ENCODE measurements around the gene FBP2. TPM values are rescaled to one million over a fixed set of nuclear protein-coding genes. Genes with fewer than 3 reads are reported as not detected.
"Not testable (repeated sequence)": the region's sequence is repeated elsewhere in the genome, so short reads cannot be mapped to it uniquely, and the experiment has no call there.

FBP2 gene
- total RNA-seq, 2 donors from 2014 or later, result not detected

DNA sequence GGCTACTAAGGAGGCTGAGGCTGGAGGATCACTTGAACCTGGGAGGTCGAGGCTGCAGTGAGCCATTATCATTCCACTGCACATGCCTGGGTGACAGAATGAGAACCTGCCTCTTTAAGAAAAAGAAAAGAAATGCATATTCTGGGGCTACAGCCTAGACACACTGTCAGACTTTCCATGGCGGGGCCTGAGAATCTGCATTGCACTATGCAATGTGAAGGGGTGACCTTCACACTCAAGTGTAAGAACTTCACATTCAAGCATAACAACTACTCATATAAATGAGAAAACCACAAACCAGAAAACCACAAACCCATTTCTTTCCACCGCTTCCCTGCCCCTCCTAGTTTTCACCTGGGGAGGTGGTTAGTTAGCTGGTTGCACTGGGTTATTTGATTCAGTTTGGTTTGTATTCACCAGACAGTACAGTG lies 18.0 kb upstream of the FBP2 start:
- intact Hi-C loops (cut with DNase I, micrococcal nuclease), result no loop called here
- ATAC-seq (no peak), DNase-seq (no peak)

DNA sequence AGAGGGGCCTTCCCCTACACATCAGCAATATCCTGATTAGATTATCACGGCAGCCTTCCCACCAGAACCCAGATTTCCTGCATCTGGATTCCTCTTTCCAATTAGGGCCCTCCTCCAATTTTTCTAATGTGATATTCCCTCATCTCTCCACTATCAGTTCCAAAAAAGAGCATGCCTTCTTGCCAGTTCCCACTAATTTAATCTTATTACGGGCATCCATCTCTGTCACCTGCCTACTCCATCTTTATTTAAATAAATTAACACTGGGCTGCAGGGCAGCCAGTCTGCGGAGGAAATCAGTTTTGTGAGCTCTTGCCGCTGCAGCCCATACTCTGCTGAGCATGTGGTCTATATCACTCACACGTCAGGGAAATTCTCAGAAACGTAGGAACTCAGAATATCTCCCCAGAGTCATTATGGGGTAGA lies 16.6 kb upstream of the FBP2 start:
- ATAC-seq (no peak), DNase-seq (no peak)
- intact Hi-C loops (cut with DNase I, micrococcal nuclease), result no loop called here

DNA sequence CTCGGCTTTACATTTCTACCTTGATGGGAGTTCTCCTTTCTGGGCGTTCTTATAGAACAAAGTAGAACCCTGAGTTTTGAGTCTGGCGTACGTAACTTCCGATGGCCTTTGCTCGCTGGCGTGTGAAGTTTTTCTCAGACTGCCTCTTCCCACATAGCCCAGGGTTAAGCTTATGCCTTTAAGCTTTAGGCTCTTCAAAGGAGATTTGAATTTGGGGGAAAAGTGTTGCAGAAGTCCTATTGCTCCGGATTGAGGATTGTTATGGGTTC lies 13.7 kb upstream of the FBP2 start:
- ATAC-seq (peak; percentile 14), DNase-seq (peak in 1 of 2 donors; percentile 24)
- intact Hi-C loops (cut with DNase I, micrococcal nuclease), result no loop called here

DNA sequence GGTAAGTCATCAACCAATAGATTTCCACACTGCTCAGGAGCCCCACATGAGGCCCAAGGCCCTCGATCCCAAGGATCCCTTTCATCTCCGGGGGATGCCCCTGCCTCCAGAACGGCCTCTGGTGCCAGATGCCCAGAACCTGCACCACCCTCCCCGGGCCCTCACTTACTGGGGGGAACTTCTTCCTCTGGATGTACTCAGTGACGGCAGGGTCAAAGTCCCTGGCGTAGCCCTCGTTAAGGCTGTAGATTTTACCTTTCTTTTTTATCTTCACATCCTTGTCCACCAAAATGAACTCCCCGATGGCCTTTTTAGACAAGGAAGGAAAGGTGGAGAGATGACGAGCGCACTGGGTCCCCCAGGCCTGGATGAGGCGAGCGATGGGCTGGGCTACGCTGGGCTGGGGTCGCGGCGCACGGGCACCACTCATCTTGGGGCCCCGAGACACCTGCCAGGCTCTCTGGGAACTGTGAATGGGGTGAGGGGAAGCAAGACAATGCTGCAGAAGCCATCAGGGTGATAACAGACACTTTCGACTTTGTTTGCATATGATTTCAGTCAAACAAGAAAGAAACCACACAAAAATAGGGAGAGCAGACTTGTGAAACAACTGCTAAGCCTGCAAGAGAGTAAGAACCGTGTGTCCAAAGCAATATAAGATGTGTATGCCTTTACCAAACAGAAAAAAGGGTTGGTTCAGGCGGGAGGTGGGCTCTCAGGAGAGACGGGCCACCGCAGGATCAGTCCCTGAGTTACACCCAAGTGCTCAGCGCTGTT lies 13.2 kb upstream of the FBP2 start:
- intact Hi-C loops (cut with DNase I, micrococcal nuclease), result no loop called here
- DNase-seq, result peak; percentile 61 to 86
- peak; percentile 40 for ATAC-seq

DNA sequence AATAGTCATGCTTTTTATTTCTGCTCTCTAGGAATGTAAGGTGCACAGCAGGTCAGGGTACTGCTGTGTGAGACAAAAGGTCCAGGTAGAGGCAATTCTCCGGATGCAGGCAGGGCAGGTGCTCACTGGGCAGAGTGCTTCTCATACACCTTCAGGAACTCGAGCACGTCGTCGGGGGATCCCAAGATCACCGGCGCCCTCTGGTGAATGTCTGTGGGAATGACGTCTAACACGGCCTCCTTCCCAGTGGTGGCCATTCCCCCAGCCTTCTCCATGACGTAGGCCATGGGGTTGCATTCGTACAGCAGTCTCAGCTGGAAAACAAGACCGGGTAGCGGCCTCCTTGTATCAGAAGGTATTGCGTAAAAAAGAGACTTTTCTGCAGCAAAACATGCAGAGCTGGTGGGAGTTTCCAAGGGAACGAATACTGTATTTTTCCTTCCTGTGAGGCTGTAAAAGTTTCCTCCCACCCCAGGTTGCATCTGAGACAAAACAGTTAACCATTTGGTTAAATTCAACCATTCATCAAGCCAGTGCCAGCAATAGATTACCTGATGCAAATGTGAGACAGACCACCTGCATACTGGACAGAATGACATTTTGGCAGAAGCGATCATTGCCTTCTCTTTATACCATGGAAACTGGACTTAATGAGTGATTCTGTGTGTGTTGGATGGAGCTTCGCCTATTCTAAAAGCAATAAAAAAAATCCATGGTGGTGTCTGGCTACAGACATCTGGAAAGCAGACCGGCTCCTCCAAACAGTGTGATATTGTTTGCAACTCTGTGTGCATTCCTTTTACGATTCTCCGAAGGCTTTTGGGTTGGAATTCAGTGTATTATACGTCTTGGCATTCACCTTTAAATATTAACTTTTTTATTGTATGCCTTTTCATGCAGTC lies 9.9 kb upstream of the FBP2 start:
- DNase-seq (peak; percentile 84 to 85), ATAC-seq (peak; percentile 54)
- intact Hi-C loops (cut with DNase I, micrococcal nuclease), result no loop called here

DNA sequence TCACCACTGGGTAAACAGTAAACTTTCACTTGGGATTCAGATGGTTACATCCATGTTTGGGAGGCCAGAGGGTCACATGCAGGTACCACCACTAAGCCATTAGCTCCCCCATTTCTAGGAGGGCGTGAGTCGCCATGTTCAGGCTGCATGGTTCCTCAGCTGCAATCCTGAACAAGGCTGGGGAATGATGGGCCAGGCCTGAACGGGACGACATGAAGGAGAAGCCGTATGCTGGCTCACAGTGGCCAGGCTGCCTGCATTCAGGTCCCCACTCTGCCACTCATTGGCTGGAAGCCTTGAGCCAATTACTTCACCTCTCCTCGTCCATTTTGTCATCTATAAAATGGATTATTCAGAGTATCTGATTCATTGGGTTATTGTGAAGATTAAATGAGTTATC lies 9.0 kb upstream of the FBP2 start:
- intact Hi-C loops (cut with DNase I, micrococcal nuclease), result no loop called here
- DNase-seq (no peak), ATAC-seq (no peak)

DNA sequence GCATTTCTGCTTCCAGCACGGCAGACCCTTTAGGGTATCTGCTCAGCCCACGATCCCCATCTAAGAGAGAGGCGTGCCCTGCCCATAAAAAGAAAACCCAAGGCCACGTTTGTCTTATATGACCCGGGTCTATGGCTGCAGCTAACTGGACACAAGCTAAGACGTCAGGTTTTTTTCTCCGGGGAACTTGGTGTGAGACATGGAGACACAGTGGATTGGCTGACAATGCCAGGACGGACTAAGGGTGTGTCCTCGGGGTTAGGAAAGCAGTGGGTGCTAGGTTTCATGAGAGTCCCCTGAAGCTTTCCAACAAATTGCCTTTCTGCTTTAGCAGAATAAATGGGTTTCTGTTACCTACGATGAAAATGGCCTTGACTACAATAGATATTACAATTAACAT lies 7.1 kb upstream of the FBP2 start:
- DNase-seq (no peak), ATAC-seq (peak; percentile 14)
- intact Hi-C loops (cut with DNase I, micrococcal nuclease), result no loop called here

DNA sequence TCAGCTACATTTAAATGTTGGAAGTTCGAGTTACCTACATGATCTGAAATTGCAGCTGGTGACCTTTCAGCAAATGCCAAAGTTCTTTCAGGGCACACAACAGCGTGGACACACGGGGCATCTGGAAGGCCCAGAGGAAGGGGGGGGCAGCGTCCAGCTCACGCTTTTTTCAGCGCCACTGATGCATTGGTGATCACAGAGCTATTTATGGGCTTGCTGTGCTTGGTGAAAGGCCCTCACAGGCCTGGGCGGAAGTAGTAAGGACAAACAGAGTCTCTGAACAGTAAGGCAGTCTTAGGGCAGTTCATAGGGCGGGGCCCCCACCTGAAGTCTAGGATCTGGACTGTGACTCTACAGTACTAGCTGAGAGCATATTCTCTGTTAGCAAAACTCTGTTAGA lies 6.6 kb upstream of the FBP2 start:
- DNase-seq, result peak; percentile 70 to 71
- intact Hi-C loops (cut with DNase I, micrococcal nuclease), result no loop called here
- ATAC-seq, result peak; percentile 87

DNA sequence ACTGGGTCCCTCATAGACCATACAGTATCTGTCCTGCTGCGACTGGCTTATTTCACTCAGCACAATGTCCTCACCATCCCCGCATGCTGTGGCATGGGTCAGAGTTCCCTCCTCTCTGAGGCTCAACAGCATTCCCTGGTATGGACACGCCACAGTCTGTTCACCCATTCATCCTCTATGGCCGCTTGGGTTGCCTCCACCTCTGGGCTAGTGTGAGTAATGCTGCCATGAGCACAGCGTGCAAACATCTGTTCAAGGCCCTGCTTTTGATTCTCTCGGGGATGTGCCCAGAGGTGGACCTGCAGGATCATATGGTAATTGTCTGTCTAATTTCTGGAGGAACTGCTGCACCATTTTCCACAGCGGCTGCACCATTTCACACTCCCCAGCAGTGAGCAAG lies 5.5 kb upstream of the FBP2 start:
- no peak for DNase-seq
- no peak for ATAC-seq
- intact Hi-C loops (cut with DNase I, micrococcal nuclease), result no loop called here

DNA sequence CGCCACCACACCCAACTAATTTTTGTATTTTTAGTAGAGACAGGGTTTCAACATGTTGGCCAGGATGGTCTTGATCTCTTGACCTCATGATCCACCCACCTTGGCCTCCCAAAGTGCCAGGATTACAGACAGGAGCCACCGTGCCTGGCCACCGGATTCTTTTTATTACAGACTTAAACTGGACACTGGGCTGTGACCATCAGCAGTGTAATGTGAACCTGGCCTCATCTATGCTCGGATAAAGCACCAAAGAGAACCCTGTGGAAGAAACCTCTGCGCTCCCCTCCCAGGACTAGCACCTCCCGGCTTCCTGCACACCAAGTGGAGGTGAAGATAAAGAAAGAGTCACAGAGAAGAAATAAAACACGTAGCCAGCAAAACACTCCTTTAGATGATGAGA lies 941 bp downstream of the FBP2 start:
- ATAC-seq; intact Hi-C loops (cut with DNase I, micrococcal nuclease); DNase-seq: not testable (repeated sequence)

DNA sequence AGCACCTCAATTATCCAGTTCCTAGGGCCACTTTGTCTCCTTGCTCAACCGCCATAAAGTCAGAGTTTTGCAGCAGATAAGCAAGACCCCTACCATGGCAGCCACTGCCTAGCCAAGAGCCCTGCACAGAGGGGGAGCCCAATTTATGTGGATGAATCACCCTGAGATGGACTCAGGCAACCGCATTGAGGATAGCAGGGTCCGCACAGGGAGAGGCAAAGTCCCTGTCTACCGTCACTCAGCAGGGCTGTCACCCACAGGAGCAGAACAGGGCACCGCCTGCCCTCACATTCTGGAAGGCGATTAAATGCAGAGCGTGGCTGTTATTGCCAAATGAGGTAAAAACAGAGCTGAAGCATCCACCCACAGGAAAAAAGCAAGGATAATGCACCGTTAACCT lies 1.7 kb downstream of the FBP2 start:
- DNase-seq (no peak), ATAC-seq (no peak)
- intact Hi-C loops (cut with DNase I, micrococcal nuclease), result no loop called here

DNA sequence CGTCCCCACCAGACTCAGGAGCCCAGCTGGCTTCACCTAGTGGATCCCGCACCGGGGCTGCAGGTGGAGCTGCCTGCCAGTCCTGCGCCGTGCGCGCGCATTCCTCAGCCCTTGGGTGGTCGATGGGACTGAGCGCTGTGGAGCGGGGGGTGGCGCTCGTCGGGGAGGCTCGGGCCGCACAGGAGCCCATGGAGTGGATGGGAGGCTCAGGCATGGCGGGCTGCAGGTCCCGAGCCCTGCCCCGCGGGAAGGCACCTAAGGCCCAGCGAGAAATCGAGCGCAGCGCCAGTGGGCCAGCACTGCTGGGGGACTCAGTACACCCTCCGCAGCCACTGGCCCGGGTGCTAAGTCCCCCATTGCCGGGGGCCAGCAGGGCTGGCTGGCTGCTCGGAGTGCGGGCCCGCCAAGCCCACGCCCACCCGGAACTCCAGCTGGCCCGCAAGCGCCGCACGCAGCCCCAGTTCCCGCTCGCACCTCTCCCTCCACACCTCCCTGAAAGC lies 2.5 kb downstream of the FBP2 start:
- DNase-seq; intact Hi-C loops (cut with DNase I, micrococcal nuclease): not testable (repeated sequence)

DNA sequence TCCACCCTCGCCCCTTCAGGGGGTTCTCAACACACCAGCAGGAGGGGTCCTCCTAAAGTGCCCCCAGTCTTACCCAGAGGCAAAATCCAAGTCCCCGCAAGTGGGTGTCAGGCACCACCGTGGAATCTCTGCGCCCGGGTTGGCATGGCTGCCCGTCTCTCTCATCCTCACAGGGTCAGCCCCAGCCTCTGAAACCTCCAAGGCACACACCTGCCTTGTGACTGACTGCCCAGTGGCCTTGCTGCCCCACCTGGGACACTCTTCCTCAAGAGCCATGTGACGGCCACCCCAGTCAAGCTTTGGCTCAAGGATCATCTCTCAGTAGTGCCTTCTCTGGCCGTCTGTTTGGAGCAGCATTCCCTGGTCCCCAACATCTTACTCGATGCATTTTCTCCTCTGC lies 4.9 kb downstream of the FBP2 start:
- no peak for DNase-seq
- intact Hi-C loops (cut with DNase I, micrococcal nuclease), result no loop called here
- no peak for ATAC-seq

More for the DNA sequence above, 2.5 kb downstream of the FBP2 start:
- not testable (repeated sequence) for ATAC-seq

DNA sequence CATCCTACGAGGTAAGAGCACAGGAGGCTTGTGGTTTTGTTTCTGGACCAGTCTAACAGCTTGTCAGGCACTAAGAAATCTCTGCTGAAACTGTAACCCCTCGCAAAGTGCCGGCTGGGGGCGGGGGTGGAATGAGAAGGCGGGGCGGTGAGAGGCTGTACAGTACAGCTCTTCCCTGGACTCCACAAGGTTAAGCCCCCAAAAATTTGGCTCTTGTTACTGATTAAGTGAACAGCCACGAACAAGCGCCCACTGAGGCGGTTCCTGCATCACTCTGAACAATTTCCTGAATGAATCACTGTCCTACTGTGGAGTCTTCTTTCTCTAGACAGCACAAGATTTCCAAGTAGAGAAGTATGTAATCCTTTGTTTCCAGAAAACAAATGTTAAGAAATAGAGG lies 6.8 kb downstream of the FBP2 start:
- intact Hi-C loops (cut with DNase I, micrococcal nuclease), result no loop called here
- DNase-seq (no peak), ATAC-seq (no peak)

DNA sequence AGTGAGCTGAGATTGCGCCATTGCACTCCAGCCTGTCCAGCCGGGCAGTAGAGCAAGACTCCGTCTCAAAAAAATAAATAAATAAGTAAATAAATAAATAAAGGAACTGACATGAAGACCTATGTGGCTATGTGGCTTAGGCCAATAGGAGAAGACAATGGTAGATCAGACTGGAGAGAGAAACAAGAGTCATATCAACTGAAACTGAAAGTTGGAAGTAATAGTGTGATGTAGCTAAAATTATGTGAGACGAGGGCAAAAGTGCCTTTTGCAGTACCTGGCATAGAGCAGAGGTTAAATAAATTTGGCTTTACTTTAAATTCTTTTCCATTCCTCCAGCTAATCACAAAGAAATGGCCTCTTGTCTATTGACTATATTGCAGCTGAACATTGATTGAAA lies 7.3 kb downstream of the FBP2 start:
- DNase-seq (no peak), ATAC-seq (no peak)
- intact Hi-C loops (cut with DNase I, micrococcal nuclease), result no loop called here

DNA sequence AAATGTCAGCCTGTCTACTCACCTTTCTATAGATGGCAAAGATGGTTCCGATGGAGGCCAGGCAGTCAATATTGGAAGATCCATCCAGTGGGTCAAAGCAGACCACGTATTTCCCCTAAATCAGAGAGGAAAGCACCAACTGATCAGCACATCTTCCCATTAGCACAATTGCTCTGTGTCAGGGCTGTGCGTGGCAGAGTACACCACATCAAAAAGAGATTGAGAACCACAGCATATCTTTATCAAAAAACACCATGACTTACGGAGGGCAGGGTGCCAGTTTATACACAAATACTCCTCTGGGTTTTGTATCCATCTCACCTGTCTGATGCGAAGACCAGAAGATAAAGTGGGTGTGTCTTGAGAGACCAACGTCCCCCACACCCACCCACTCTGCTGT lies 9.1 kb downstream of the FBP2 start:
- DNase-seq (no peak), ATAC-seq (no peak)
- intact Hi-C loops (cut with DNase I, micrococcal nuclease), result no loop called here

DNA sequence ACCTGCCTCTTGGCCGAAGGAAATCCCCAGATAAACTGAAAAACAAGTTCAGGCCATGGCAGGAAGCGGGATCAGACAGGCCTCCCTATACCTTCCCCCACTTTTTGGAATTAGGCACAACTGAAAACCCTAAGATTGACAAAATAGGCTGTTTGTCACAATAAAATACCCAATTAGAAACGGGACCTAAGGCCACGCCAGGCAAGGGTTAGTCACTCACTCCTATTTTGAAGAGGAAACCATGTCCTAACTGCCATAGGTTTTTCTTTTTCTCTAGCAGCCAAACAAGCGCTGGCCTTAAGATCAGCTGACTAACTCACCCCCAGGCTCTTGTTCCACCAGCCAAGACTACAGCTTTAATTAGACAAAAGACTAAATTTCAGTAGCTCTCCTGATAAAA lies 11.9 kb downstream of the FBP2 start:
- intact Hi-C loops (cut with DNase I, micrococcal nuclease), result no loop called here
- DNase-seq (no peak), ATAC-seq (no peak)

DNA sequence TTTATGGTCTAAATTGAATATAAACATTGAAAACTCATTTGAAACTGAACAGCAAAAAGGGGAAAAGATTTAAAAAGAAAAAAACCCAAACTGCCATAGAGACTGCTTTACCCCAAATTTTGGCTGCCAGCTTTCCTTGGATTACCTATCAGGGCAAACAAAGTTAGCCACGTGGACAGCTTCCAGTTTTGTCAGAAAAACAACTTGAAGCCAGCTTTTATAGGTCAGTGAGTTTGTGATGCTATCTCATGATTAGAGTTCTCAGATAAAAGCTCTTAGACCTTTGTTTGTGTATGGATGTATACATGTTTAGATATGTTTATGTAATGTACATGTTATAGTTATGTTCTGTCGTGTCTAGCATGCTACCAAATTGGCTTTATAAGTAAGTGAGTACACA lies 16.1 kb downstream of the FBP2 start:
- ATAC-seq (no peak), DNase-seq (no peak)
- intact Hi-C loops (cut with DNase I, micrococcal nuclease), result no loop called here

DNA sequence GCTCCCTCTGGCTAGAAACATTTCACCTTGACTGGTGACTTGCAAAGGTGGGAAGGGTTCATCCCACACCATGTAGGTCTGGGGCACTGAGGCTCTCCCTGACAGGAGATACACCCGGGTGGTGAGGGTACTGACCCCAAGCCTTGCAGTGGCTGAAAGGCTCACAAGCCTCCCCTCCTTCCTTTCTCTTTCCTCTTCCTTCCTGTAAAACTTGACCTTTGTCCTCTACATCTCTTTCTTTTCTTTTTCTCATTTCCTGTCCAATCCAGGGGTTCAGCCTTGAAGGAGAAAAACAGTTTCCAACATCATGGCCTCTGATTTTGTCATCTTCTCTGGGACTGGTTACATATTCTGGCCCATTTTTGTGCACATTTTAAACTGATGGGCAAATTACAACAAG lies 16.6 kb downstream of the FBP2 start:
- DNase-seq (no peak), ATAC-seq (peak; percentile 86)
- intact Hi-C loops (cut with DNase I, micrococcal nuclease), result no loop called here

DNA sequence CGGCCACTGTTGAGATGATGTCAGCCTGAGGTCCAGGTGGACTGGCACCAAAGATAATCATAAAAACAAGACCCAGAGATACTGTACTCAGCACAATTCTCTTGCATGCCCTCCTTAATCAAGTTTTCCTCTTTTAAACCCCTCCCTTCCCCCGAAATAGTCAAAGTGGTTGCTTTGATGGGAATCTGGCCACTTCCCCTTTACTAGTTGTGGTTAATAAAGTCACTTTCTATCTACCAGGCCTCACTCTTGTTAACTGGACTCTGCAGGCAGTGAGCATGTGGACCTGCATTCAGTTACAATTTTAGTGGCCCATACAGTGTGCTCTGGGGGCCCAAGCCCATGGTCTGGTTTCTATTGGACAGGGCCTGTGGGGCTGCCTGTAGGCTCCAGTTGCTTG lies 17.5 kb downstream of the FBP2 start:
- ATAC-seq (no peak), DNase-seq (no peak)
- intact Hi-C loops (cut with DNase I, micrococcal nuclease), result no loop called here
